ENCODE results near the gene NDUFS6. TPM values are rescaled to one million over a fixed set of nuclear protein-coding genes. Genes with fewer than 3 reads are reported as not detected.

The NDUFS6 gene
- total and polyA plus RNA-seq, 2 of the 8 experiments (the other 6 are each of a cell fraction or from before 2014, with no cell fraction given): 72.7 to 191 TPM

GRCh38 chr5:1781107-1781506, 20.1 kb upstream of the NDUFS6 start:
- no peaks in the 10 kb centered on the region for H3K36me3 ChIP-seq (ENCODE audit: control insufficient read depth in 2 of 4, insufficient read depth in 4 of 4, low read length in 3 of 4)
- no peak overlapping the region for H3K9ac ChIP-seq (replicated peaks in 1 of 4; ENCODE audit: extremely low read depth in 1 of 4, low read depth in 3 of 4, low read length in 3 of 4)
- no peak overlapping the region for H2AK5ac ChIP-seq (ENCODE audit: low read depth, low read length)
- H2BK15ac ChIP-seq (ENCODE audit: low read length): no peak overlapping the region
- H4K5ac ChIP-seq (ENCODE audit: insufficient read length, low read depth, low read length): no peak overlapping the region
- no peak overlapping the region for H3K18ac ChIP-seq (ENCODE audit: extremely low read depth, low read length)
- H2BK120ac ChIP-seq (replicated peaks; ENCODE audit: low read depth, low read length): no peak overlapping the region
- H2AFZ ChIP-seq (ENCODE audit: low read length): no peak overlapping the region
- no peak for DNase-seq (ENCODE audit: low read depth in 1 of 2, low spot score in 2 of 2)
- no peak overlapping the region for H2BK12ac ChIP-seq (ENCODE audit: low read depth, low read length)
- H4K20me1 ChIP-seq (replicated peaks in 1 of 2; ENCODE audit: control insufficient read depth in 1 of 2, insufficient read depth in 2 of 2, low read length in 2 of 2): peaks cover 0 to 3% of the 10 kb centered on the region in 2 experiments
- no peak overlapping the region for H4K8ac ChIP-seq (ENCODE audit: extremely low read depth, insufficient read depth, low read length)
- H3K27me3 ChIP-seq (replicated peaks in 1 of 4; ENCODE audit: control insufficient read depth in 3 of 4, extremely low read depth in 1 of 4, insufficient read depth in 3 of 4, low read length in 3 of 4): no peaks in the 10 kb centered on the region
- no peak overlapping the region for H3K4me3 ChIP-seq (ENCODE audit: extremely low read depth in 1 of 4, insufficient read depth in 2 of 4, low read depth in 3 of 4, low read length in 4 of 4)
- ChIA-PET CTCF (ENCODE audit: partially characterized antibody) (interaction anchor here (1.1 kb wide), 1 partner anchor 18 kb away, joined by 3 read pairs; no protein-coding TSS in a partner anchor), POLR2A (ENCODE audit: partially characterized antibody) (no interaction called here)
- no peak for FAIRE-seq
- no peak overlapping the region for H2BK5ac ChIP-seq (ENCODE audit: low read depth, low read length)
- no peak overlapping the region for H3K4ac ChIP-seq (replicated peaks; ENCODE audit: insufficient read length, low read depth, low read length)
- H3K56ac ChIP-seq (replicated peaks; ENCODE audit: insufficient read length, low read depth, low read length): no peak overlapping the region
- no peaks in the 10 kb centered on the region for H3K79me2 ChIP-seq (ENCODE audit: control insufficient read depth in 1 of 2, insufficient read depth in 2 of 2, low read length in 2 of 2)
- no peak overlapping the region for H3K14ac ChIP-seq (ENCODE audit: insufficient read length)
- 92% methylated on average over 6 of the region's 6 CpGs; no CpG with 5 or more reads in 1 of the 2 experiments for WGBS, 2 experiments (ENCODE audit: extremely low coverage in 1 of 2, insufficient coverage in 1 of 2, insufficient read length in 1 of 2, insufficient replicate concordance in 2 of 2, low coverage in 1 of 2, low lambda C conversion rate in 2 of 2, missing lambda C conversion rate in 1 of 2)
- H3K23me2 ChIP-seq (ENCODE audit: low read depth, low read length): no peaks in the 10 kb centered on the region
- H2BK20ac ChIP-seq (ENCODE audit: low read length): no peak overlapping the region
- H3K9me3 ChIP-seq (ENCODE audit: insufficient read depth in 2 of 2, low read depth in 1 of 2, low read length in 1 of 2): no peaks in the 10 kb centered on the region
- no peak overlapping the region for H3K27ac ChIP-seq (ENCODE audit: low read depth, low read length)
- no peak overlapping the region for H3K23ac ChIP-seq (ENCODE audit: insufficient read length)
- no peak overlapping the region for H3K4me2 ChIP-seq (ENCODE audit: insufficient read depth in 1 of 2, low read depth in 2 of 2, low read length in 2 of 2)
- no peaks in the 10 kb centered on the region for H3K4me1 ChIP-seq (replicated peaks in 1 of 4; ENCODE audit: control insufficient read depth in 3 of 4, insufficient read depth in 4 of 4, low read length in 3 of 4)
- H4K91ac ChIP-seq (replicated peaks; ENCODE audit: insufficient read length, low read length): no peak overlapping the region
- H3K79me1 ChIP-seq (ENCODE audit: low read depth, low read length): no peaks in the 10 kb centered on the region
- TF ChIP-seq CREB1 (IDR thresholded peaks at IDR 0.05): no peak
- TF ChIP-seq ASH2L (IDR thresholded peaks at IDR 0.05; ENCODE audit: low read length): no peak
- no peak for TF ChIP-seq NANOG (IDR thresholded peaks at IDR 0.05; ENCODE audit: insufficient read depth, low read depth, low read length, poor library complexity, severe bottlenecking)
- TF ChIP-seq JUN (IDR thresholded peaks at IDR 0.05; ENCODE audit: low read depth, low read length): no peak
- no peak for TF ChIP-seq TEAD4 (IDR thresholded peaks at IDR 0.05; ENCODE audit: low read depth, low read length)
- no peak for TF ChIP-seq CBX8 (IDR thresholded peaks at IDR 0.05; ENCODE audit: borderline replicate concordance, low read depth, low read length)
- no peak for TF ChIP-seq SRF (IDR thresholded peaks at IDR 0.05; ENCODE audit: low read depth, low read length)
